H9 (cell line): ENCODE results near the gene SRPK2. TPM values are rescaled to one million over a fixed set of nuclear protein-coding genes. Genes with fewer than 3 reads are reported as not detected.

ENCODE experiments used
- DNase-seq: peaks from one replicate; pipeline ENCODE4 v3.0.0-alpha.2; 2017
- H2AFZ ChIP-seq: one replicate; pipeline ENCODE4 v1.6.1; 2013; ENCODE audit warnings: mild to moderate bottlenecking, low read length, control low read depth, moderate library complexity
- H2AK5ac ChIP-seq: 2 replicates; pipeline ENCODE4 v1.6.1; 2013; ENCODE audit warnings: low read length, control low read depth, mixed read lengths; ENCODE audit not compliant: insufficient read length
- H2BK120ac ChIP-seq: one replicate; pipeline ENCODE4 v1.6.1; 2013; ENCODE audit warnings: low read depth, mild to moderate bottlenecking, low read length, control low read depth, inconsistent platforms; ENCODE audit not compliant: poor library complexity, severe bottlenecking
- H2BK12ac ChIP-seq: 2 replicates; pipeline ENCODE4 v1.6.1; 2013; ENCODE audit warnings: low read length, control low read depth, mixed read lengths, low read depth; ENCODE audit not compliant: insufficient read length
- H2BK15ac ChIP-seq: 2 replicates; pipeline ENCODE4 v1.6.1; 2013; ENCODE audit warnings: low read depth, low read length, control low read depth
- H2BK20ac ChIP-seq: one replicate; pipeline ENCODE4 v1.6.1; 2013; ENCODE audit warnings: low read depth, mild to moderate bottlenecking, low read length, control low read depth, inconsistent platforms; ENCODE audit not compliant: poor library complexity, severe bottlenecking
- H2BK5ac ChIP-seq: 2 replicates; pipeline ENCODE4 v1.6.1; 2013; ENCODE audit warnings: low read length, control low read depth, mixed read lengths; ENCODE audit not compliant: insufficient read length
- H3K14ac ChIP-seq: 2 replicates; pipeline ENCODE4 v1.6.1; 2013; ENCODE audit warnings: low read length, control low read depth; ENCODE audit not compliant: insufficient read depth
- H3K18ac ChIP-seq: 2 replicates; pipeline ENCODE4 v1.6.1; 2013; ENCODE audit warnings: low read depth, mild to moderate bottlenecking, mixed read lengths, low read length, control low read depth; ENCODE audit not compliant: insufficient read length
- H3K23ac ChIP-seq: 2 replicates; pipeline ENCODE4 v1.6.1; 2013; ENCODE audit warnings: low read length, control low read depth, mixed read lengths, low read depth; ENCODE audit not compliant: insufficient read length
- H3K23me2 ChIP-seq: 2 replicates; pipeline ENCODE4 v1.6.1; 2013; ENCODE audit warnings: low read depth, mild to moderate bottlenecking, mixed read lengths, low read length, control low read depth; ENCODE audit not compliant: insufficient read length, poor library complexity, severe bottlenecking
- H3K27ac ChIP-seq: 2 replicates; pipeline ENCODE4 v1.5.1; 2013; ENCODE audit warnings: low read length, control low read depth, mixed read lengths, low read depth; ENCODE audit not compliant: insufficient read length
- H3K27me3 ChIP-seq: 2 replicates; pipeline ENCODE4 v1.6.1; 2013; ENCODE audit warnings: low read length, control low read depth, inconsistent platforms; ENCODE audit not compliant: insufficient read depth
- H3K4ac ChIP-seq: 2 replicates; pipeline ENCODE4 v1.6.1; 2013; ENCODE audit warnings: low read depth, mild to moderate bottlenecking, control low read depth, inconsistent platforms, low read length, moderate library complexity
- H3K4me1 ChIP-seq: 2 replicates; pipeline ENCODE4 v1.6.1; 2013; ENCODE audit warnings: low read length, control low read depth, inconsistent platforms; ENCODE audit not compliant: insufficient read depth
- H3K4me2 ChIP-seq: 2 replicates; pipeline ENCODE4 v1.6.1; 2013; ENCODE audit warnings: low read length, control low read depth, mixed read lengths; ENCODE audit not compliant: insufficient read length, insufficient read depth
- H3K56ac ChIP-seq: 2 replicates; pipeline ENCODE4 v1.6.1; 2013; ENCODE audit warnings: low read depth, mild to moderate bottlenecking, mixed read lengths, low read length, control low read depth; ENCODE audit not compliant: insufficient read length
- H3K79me1 ChIP-seq: 2 replicates; pipeline ENCODE4 v1.6.1; 2013; ENCODE audit warnings: low read depth, mild to moderate bottlenecking, moderate library complexity, low read length, control low read depth, inconsistent platforms; ENCODE audit not compliant: insufficient read depth, poor library complexity, severe bottlenecking
- H3K79me2 ChIP-seq: 2 replicates; pipeline ENCODE4 v1.6.1; 2013; ENCODE audit warnings: low read length, control low read depth, inconsistent platforms; ENCODE audit not compliant: insufficient read depth
- H3K9ac ChIP-seq: 2 replicates; pipeline ENCODE4 v1.6.1; 2013; ENCODE audit warnings: low read length, control low read depth, mixed read lengths; ENCODE audit not compliant: insufficient read length; ENCODE audit errors: extremely low read depth
- H3K9me3 ChIP-seq: one replicate; pipeline ENCODE4 v1.6.1; 2013; ENCODE audit warnings: low read depth, low read length, inconsistent platforms; ENCODE audit not compliant: control insufficient read depth
- H3T11ph ChIP-seq: one replicate; pipeline ENCODE4 v1.6.1; 2013; ENCODE audit warnings: mild to moderate bottlenecking, low read length, control low read depth, inconsistent platforms
- H4K20me1 ChIP-seq: one replicate; pipeline ENCODE4 v1.6.1; 2013; ENCODE audit not compliant: control insufficient read depth, insufficient read length, insufficient read depth
- H4K5ac ChIP-seq: 2 replicates; pipeline ENCODE4 v1.6.1; 2013; ENCODE audit warnings: low read depth, mild to moderate bottlenecking, mixed read lengths, low read length, control low read depth; ENCODE audit not compliant: insufficient read length
- H4K8ac ChIP-seq: replicated peaks from 2 replicates; pipeline ENCODE4 v1.6.1; 2013; ENCODE audit warnings: low read length, control low read depth, mixed read lengths, low read depth; ENCODE audit not compliant: insufficient read length
- H4K91ac ChIP-seq: 2 replicates; pipeline ENCODE4 v1.6.1; 2013; ENCODE audit warnings: low read depth, mild to moderate bottlenecking, moderate library complexity, mixed read lengths, low read length, control low read depth; ENCODE audit not compliant: insufficient read length
- H3K27ac Mint-ChIP-seq, 3 experiments: 2 replicates in 2 of 3; 3 replicates in 1 of 3; pipeline ENCODE4 v1.8.0; 2020 to 2021; ENCODE audit warnings: mixed read lengths in 3 of 3, mild to moderate bottlenecking in 1 of 3, moderate library complexity in 1 of 3
- H3K27me3 Mint-ChIP-seq: 2 replicates; pipeline ENCODE4 v1.8.0; 2021; ENCODE audit warnings: low read depth, mild to moderate bottlenecking, moderate library complexity, mixed read lengths
- H3K36me3 Mint-ChIP-seq, 3 experiments: 2 replicates in 2 of 3; 3 replicates in 1 of 3; pipeline ENCODE4 v1.8.0; 2020 to 2021; ENCODE audit warnings: low read depth in 3 of 3, mixed read lengths in 3 of 3; ENCODE audit not compliant: insufficient read depth in 1 of 3
- H3K4me1 Mint-ChIP-seq, 2 experiments: 2 replicates each; pipeline ENCODE4 v1.8.0; 2020; ENCODE audit warnings: mixed read lengths in 2 of 2
- H3K4me3 Mint-ChIP-seq, 2 experiments: 2 replicates in 1 of 2; 3 replicates in 1 of 2; pipeline ENCODE4 v1.8.0; 2020 to 2021; ENCODE audit warnings: mild to moderate bottlenecking in 2 of 2, mixed read lengths in 2 of 2, moderate library complexity in 1 of 2
- H3K9me3 Mint-ChIP-seq, 2 experiments: 2 replicates in 1 of 2; 3 replicates in 1 of 2; pipeline ENCODE4 v1.8.0; 2020; ENCODE audit warnings: mild to moderate bottlenecking in 2 of 2, mixed read lengths in 2 of 2, moderate library complexity in 1 of 2
- WGBS: extraction: QIAGEN DNeasy Blood & Tissue Kit; methylation state at CpG from one replicate; pipeline ENCODE4 v1.1.7; 2013; ENCODE audit warnings: missing lambda C conversion rate, low lambda C conversion rate, mixed read lengths; ENCODE audit not compliant: insufficient read length; ENCODE audit errors: extremely low coverage; 5-methylcytosine and 5-hydroxymethylcytosine counted together
- total RNA-seq: library from RNA; stranded (reverse); gene quantifications from 2 replicates; pipeline ENCODE4 v1.2.1, GENCODE V29; 2021
- TF ChIP-seq, protein P1 (sequence below): fragments of 200-600 bp; sonication (generic); conservative IDR thresholded peaks from 3 replicates; pipeline ENCODE4 v1.8.0; 2021; ENCODE audit warnings: antibody characterized with exemption, mild to moderate bottlenecking

SRPK2 gene
- total RNA-seq, 1 experiment from 2014 or later = 41.1 TPM

DNA sequence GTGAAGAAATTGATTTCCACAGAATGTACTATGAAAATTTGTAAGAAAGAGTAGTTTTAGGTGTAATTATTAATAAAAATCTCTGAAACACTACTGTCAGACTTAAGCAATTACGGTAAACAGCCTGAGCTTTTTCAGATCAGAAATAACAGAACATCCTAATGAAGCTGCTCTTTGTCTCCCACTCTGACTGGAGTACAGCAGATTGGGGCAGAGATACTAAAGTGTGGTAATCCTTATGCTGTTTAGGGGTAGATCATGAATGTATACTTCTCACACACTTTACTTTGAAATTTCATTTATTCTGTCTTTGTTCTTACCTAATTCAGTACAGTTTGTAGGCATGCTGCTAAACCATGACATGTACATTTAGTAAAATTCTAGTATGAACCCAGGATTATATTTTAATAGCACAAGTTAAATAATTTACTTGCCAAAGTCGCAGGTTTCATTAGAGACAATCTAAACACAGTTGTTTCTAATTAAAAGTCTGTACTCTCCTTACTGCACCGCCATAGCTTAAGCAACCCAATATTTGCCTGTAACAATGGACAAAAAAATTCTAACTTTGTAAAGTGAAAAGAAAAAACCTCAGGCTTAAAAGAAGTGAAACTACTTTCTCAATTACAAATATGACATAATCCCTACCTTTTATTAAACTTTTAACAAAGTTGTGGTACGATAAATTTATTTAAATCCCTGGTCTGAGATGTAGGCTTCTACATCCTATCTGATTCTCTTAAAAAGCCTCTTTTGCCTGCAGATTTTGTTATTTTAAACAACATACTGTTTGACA is 286.0 kb downstream of the SRPK2 start:
- Mint-ChIP-seq H3K9me3 (no peaks in the 10 kb centered on the region), H3K4me1 (0 out of 4 replicates have a peak, but pooled peaks cover 0 to 2% of the 10 kb centered on the region in 2 experiments), H3K27me3 (no peaks in the 10 kb centered on the region), H3K27ac (peak overlapping the region in 1 of 3 experiments; percentile 19; a peak in 1 of 7 replicates), H3K4me3 (no peak overlapping the region), H3K36me3 (peaks cover 16 to 59% (median 52%) of the 10 kb centered on the region in 3 experiments)
- no peaks in the 10 kb centered on the region for H3K4me1 ChIP-seq
- no peak overlapping the region for H4K91ac ChIP-seq
- H3K9me3 ChIP-seq = no peaks in the 10 kb centered on the region
- H2BK120ac ChIP-seq = no peak overlapping the region
- no peak for DNase-seq
- H2BK20ac ChIP-seq = no peak overlapping the region
- no peak overlapping the region for H2AK5ac ChIP-seq
- no peak overlapping the region for H4K8ac ChIP-seq
- no peak overlapping the region for H3K18ac ChIP-seq
- H3K79me2 ChIP-seq = no peaks in the 10 kb centered on the region
- no peak overlapping the region for H3K14ac ChIP-seq
- no peaks in the 10 kb centered on the region for H3K27me3 ChIP-seq
- no peak overlapping the region for H3K27ac ChIP-seq
- H3K56ac ChIP-seq = no peak overlapping the region
- H2BK15ac ChIP-seq = no peak overlapping the region
- H3K23ac ChIP-seq = no peak overlapping the region
- no peak overlapping the region for H2AFZ ChIP-seq
- no peak overlapping the region for H3T11ph ChIP-seq
- H3K79me1 ChIP-seq = no peaks in the 10 kb centered on the region
- H3K4ac ChIP-seq = no peak overlapping the region
- WGBS = no CpG with 5 or more reads among the region's 4 CpGs
- H4K20me1 ChIP-seq = no peaks in the 10 kb centered on the region
- H3K4me2 ChIP-seq = no peak overlapping the region
- H3K9ac ChIP-seq = no peak overlapping the region
- TF ChIP-seq, protein P1, sequence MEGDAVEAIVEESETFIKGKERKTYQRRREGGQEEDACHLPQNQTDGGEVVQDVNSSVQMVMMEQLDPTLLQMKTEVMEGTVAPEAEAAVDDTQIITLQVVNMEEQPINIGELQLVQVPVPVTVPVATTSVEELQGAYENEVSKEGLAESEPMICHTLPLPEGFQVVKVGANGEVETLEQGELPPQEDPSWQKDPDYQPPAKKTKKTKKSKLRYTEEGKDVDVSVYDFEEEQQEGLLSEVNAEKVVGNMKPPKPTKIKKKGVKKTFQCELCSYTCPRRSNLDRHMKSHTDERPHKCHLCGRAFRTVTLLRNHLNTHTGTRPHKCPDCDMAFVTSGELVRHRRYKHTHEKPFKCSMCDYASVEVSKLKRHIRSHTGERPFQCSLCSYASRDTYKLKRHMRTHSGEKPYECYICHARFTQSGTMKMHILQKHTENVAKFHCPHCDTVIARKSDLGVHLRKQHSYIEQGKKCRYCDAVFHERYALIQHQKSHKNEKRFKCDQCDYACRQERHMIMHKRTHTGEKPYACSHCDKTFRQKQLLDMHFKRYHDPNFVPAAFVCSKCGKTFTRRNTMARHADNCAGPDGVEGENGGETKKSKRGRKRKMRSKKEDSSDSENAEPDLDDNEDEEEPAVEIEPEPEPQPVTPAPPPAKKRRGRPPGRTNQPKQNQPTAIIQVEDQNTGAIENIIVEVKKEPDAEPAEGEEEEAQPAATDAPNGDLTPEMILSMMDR = no peak
- H2BK12ac ChIP-seq = no peak overlapping the region
- no peak overlapping the region for H2BK5ac ChIP-seq
- H3K23me2 ChIP-seq = no peaks in the 10 kb centered on the region
- no peak overlapping the region for H4K5ac ChIP-seq
